ENCODE measurements around the gene TSC22D1.

DNA sequence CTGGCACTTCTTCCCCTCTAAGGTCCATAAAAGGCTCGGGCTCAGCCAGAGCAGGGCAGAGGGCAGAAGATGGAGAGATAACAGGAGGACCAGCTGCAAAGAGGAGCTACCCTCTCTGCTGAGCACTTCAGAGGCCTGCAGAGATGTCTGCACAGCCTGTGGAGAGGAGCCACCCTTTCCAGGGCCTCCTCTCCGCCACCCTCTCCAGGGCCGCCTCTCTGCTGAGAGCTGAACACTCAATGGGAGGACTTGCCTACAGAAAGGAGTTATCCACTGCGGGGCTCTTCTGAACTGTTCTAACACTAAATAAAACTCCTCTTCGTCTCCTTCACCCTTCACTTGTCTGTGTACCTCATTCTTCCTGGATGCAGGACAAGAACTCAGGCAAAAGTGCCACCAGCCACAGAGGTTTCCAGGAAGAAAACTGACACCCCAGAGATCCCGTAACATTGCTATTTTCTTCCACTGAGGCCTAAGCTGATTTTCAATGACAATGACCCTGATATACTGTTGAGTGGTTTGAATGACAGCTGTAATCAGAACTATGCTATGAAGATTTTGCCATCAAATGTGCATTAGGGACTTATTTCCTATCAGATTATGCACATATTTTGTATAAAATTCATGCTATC, 16.2 kb upstream of the TSC22D1 start:
- TF ChIP-seq CTCF (IDR thresholded peaks at IDR 0.05) (no peak), POLR2A (IDR thresholded peaks at IDR 0.05) (no peak)
